HEK293 (cell line): Measurements from ENCODE around the gene NANOS3.

ENCODE experiments used
- CTCF ChIA-PET: fragments of 350-600 bp; formaldehyde crosslinking; extraction: SDS; loops from one replicate; lab custom pipeline; 2021; ENCODE audit warnings: antibody characterized with exemption; lab: Yijun Ruan, JAX
- POLR2A ChIA-PET: fragments of 300-600 bp; formaldehyde crosslinking; extraction: SDS; loops from one replicate; lab custom pipeline; 2020; ENCODE audit warnings: antibody characterized with exemption, inconsistent platforms; lab: Yijun Ruan, JAX
- H3K27ac ChIP-seq: fragments of 200-500 bp; sonication (Bioruptor generic); 2 replicates; pipeline ENCODE4 v1.5.1; 2014; ENCODE audit warnings: low read depth, low read length, control low read depth, inconsistent platforms; ENCODE audit errors: extremely low read depth
- H3K36me3 ChIP-seq, 2 experiments: fragments of 200-500 bp in 1 of 2; sonication (Bioruptor generic) in 1 of 2; 1 replicate in 1 of 2; 2 replicates in 1 of 2; pipeline ENCODE4 v1.5.1; 2014 to 2017; ENCODE audit warnings: inconsistent platforms in 2 of 2, low read length in 2 of 2; ENCODE audit not compliant: control insufficient read depth in 2 of 2, insufficient read depth in 1 of 2
- H3K4me1 ChIP-seq: fragments of 200-500 bp; sonication (Bioruptor generic); 2 replicates; pipeline ENCODE4 v1.5.1; 2014; ENCODE audit warnings: mild to moderate bottlenecking, low read length, inconsistent platforms; ENCODE audit not compliant: control insufficient read depth, insufficient read depth
- H3K4me3 ChIP-seq: 2 replicates; pipeline ENCODE4 v1.5.1; 2011; ENCODE audit warnings: low read depth, mild to moderate bottlenecking, control low read depth, low read length, moderate library complexity
- H3K9me3 ChIP-seq: fragments of 200-500 bp; sonication (Bioruptor generic); 2 replicates; pipeline ENCODE4 v1.5.1; 2014; ENCODE audit warnings: low read depth, low read length, inconsistent platforms; ENCODE audit not compliant: control insufficient read depth, insufficient read depth
- ATF2 ChIP-seq: fragments of 450-650 bp; formaldehyde crosslinking; IDR thresholded peaks from 2 replicates; pipeline ENCODE4 v1.5.1; 2016; ENCODE audit warnings: missing biosample characterization, missing genetic modification characterization, low read depth
- BCL11A ChIP-seq: fragments of 450-650 bp; formaldehyde crosslinking; IDR thresholded peaks from 2 replicates; pipeline ENCODE4 v1.5.1; 2016; ENCODE audit warnings: low read depth, missing biosample characterization, missing genetic modification characterization
- EGR2 ChIP-seq: fragments of 450-650 bp; formaldehyde crosslinking; IDR thresholded peaks from 2 replicates; pipeline ENCODE4 v1.5.1; 2016; ENCODE audit warnings: low read depth, missing biosample characterization, missing genetic modification characterization
- HIC1 ChIP-seq: fragments of 450-650 bp; formaldehyde crosslinking; IDR thresholded peaks from 2 replicates; pipeline ENCODE4 v1.5.1; 2016; ENCODE audit warnings: missing biosample characterization, missing genetic modification characterization
- KLF8 ChIP-seq: fragments of 450-650 bp; formaldehyde crosslinking; IDR thresholded peaks from 2 replicates; pipeline ENCODE4 v1.5.1; 2016; ENCODE audit warnings: missing biosample characterization, missing genetic modification characterization
- REPIN1 ChIP-seq: fragments of 450-650 bp; formaldehyde crosslinking; IDR thresholded peaks from 2 replicates; pipeline ENCODE4 v1.5.1; 2017; ENCODE audit warnings: missing biosample characterization, missing genetic modification characterization, low read depth
- SCRT2 ChIP-seq: fragments of 450-650 bp; formaldehyde crosslinking; IDR thresholded peaks from 2 replicates; pipeline ENCODE4 v1.5.1; 2016; ENCODE audit warnings: missing biosample characterization, missing genetic modification characterization
- YY1 ChIP-seq: fragments of 450-650 bp; formaldehyde crosslinking; IDR thresholded peaks from 2 replicates; pipeline ENCODE4 v1.5.1; 2018; ENCODE audit warnings: missing biosample characterization, missing genetic modification characterization
- ZBTB8A ChIP-seq: fragments of 450-650 bp; formaldehyde crosslinking; IDR thresholded peaks from 2 replicates; pipeline ENCODE4 v1.5.1; 2016; ENCODE audit warnings: missing biosample characterization, missing genetic modification characterization
- ZFHX2 ChIP-seq: fragments of 450-650 bp; formaldehyde crosslinking; conservative IDR thresholded peaks from 2 replicates; pipeline ENCODE4 v1.5.1; 2016; ENCODE audit warnings: missing biosample characterization, missing genetic modification characterization
- ZFP3 ChIP-seq: fragments of 450-650 bp; formaldehyde crosslinking; IDR thresholded peaks from 2 replicates; pipeline ENCODE4 v1.5.1; 2016; ENCODE audit warnings: low read depth, missing biosample characterization, missing genetic modification characterization
- ZFP41 ChIP-seq: fragments of 450-650 bp; formaldehyde crosslinking; IDR thresholded peaks from 2 replicates; pipeline ENCODE4 v1.5.1; 2016; ENCODE audit warnings: missing biosample characterization, missing genetic modification characterization, borderline replicate concordance
- ZNF362 ChIP-seq: fragments of 450-650 bp; formaldehyde crosslinking; IDR thresholded peaks from 2 replicates; pipeline ENCODE4 v1.5.1; 2016; ENCODE audit warnings: missing biosample characterization, missing genetic modification characterization
- ZNF404 ChIP-seq: fragments of 450-650 bp; formaldehyde crosslinking; IDR thresholded peaks from 2 replicates; pipeline ENCODE4 v1.5.1; 2017; ENCODE audit warnings: missing biosample characterization, missing genetic modification characterization
- ZNF449 ChIP-seq: fragments of 450-650 bp; formaldehyde crosslinking; IDR thresholded peaks from 2 replicates; pipeline ENCODE4 v1.5.1; 2017; ENCODE audit warnings: missing biosample characterization, mild to moderate bottlenecking, missing genetic modification characterization, moderate library complexity
- ZNF548 ChIP-seq: fragments of 450-650 bp; formaldehyde crosslinking; IDR thresholded peaks from 2 replicates; pipeline ENCODE4 v1.5.1; 2016; ENCODE audit warnings: missing biosample characterization, missing genetic modification characterization
- ZNF692 ChIP-seq: fragments of 450-650 bp; formaldehyde crosslinking; IDR thresholded peaks from 2 replicates; pipeline ENCODE4 v1.5.1; 2016; ENCODE audit warnings: missing biosample characterization, missing genetic modification characterization
- ZNF701 ChIP-seq: fragments of 450-650 bp; formaldehyde crosslinking; IDR thresholded peaks from 2 replicates; pipeline ENCODE4 v1.5.1; 2016; ENCODE audit warnings: missing biosample characterization, missing genetic modification characterization
- ZNF791 ChIP-seq: fragments of 450-650 bp; formaldehyde crosslinking; IDR thresholded peaks from 2 replicates; pipeline ENCODE4 v1.5.1; 2016; ENCODE audit warnings: missing biosample characterization, missing genetic modification characterization
- ZNF837 ChIP-seq: fragments of 450-650 bp; formaldehyde crosslinking; IDR thresholded peaks from 2 replicates; pipeline ENCODE4 v1.5.1; 2016; ENCODE audit warnings: missing biosample characterization, missing genetic modification characterization
- ZSCAN16 ChIP-seq: fragments of 450-650 bp; formaldehyde crosslinking; IDR thresholded peaks from 2 replicates; pipeline ENCODE4 v1.5.1; 2016; ENCODE audit warnings: missing biosample characterization, missing genetic modification characterization

NANOS3 gene

GRCh38 chr19:13841086-13841961 is 35.6 kb upstream of the NANOS3 start:
- Histone ChIP-seq H3K4me1 (peaks cover 15% of the 10 kb centered on the region), H3K9me3 (no peaks in the 10 kb centered on the region), H3K4me3 (peak overlapping the region; percentile 78)
- CTCF ChIA-PET = interaction anchor here (0.6 to 1.4 kb wide), 5 partner anchors 10 to 784 kb away, joined by 3 to 6 read pairs (median 4); no protein-coding TSS in a partner anchor
- POLR2A ChIA-PET = interaction anchor here (0.6 to 3.0 kb wide), 4 partner anchors 11 to 100 kb away, joined by 3 to 21 read pairs (median 4); no protein-coding TSS in a partner anchor
- TF ChIP-seq ZSCAN16 = no peak
- 0 out of 2 replicates have a peak, but pooled peaks have one; percentile 43 for TF ChIP-seq HIC1
- no peak for TF ChIP-seq ZNF701
- TF ChIP-seq ZNF449 (tag by site-specific recombination) = peak; percentile 71
- TF ChIP-seq KLF8 (tag by site-specific recombination) = 0 out of 2 replicates have a peak, but pooled peaks have one; percentile 40
- peak; percentile 55; the same call in 1 of the 2 replicates for TF ChIP-seq SCRT2 (tag by site-specific recombination)
- TF ChIP-seq, all 188 proteins: peak for 4
- Histone ChIP-seq H3K36me3 (peaks cover 0 to 4% of the 10 kb centered on the region in 2 experiments; a peak in 1 of 3 replicates), H3K27ac (no peak overlapping the region)

GRCh38 chr19:13841962-13842290 is 35.0 kb upstream of the NANOS3 start:
- CTCF ChIA-PET = interaction anchor here (0.6 to 1.4 kb wide), 2 partner anchors 20 to 784 kb away, joined by 5 to 6 read pairs; no protein-coding TSS in a partner anchor
- H3K4me1 ChIP-seq = peaks cover 21% of the 10 kb centered on the region
- POLR2A ChIA-PET = interaction anchor here (0.6 to 3.0 kb wide), 4 partner anchors 10 to 99 kb away, joined by 3 to 21 read pairs (median 4); no protein-coding TSS in a partner anchor
- H3K4me3 ChIP-seq = peak overlapping the region; percentile 78
- H3K36me3 ChIP-seq = no peaks in the 10 kb centered on the region
- TF ChIP-seq ZNF548 = no peak
- TF ChIP-seq BCL11A (tag by site-specific recombination) = no peak
- TF ChIP-seq EGR2 (tag by site-specific recombination) = no peak
- TF ChIP-seq ATF2 (tag by site-specific recombination) = no peak
- no peak for TF ChIP-seq ZFP3 (tag by site-specific recombination)
- TF ChIP-seq YY1 (tag by site-specific recombination) = no peak
- TF ChIP-seq REPIN1 (tag by site-specific recombination) = no peak
- TF ChIP-seq ZNF837 (tag by site-specific recombination) = no peak
- TF ChIP-seq KLF8 (tag by site-specific recombination) = no peak
- TF ChIP-seq ZFP41 (tag by site-specific recombination) = no peak
- no peak for TF ChIP-seq ZNF692 (tag by site-specific recombination)
- TF ChIP-seq ZBTB8A (tag by site-specific recombination) = no peak
- TF ChIP-seq ZNF404 = no peak
- TF ChIP-seq ZFHX2 (tag by site-specific recombination) = no peak
- no peak for TF ChIP-seq ZNF791 (tag by site-specific recombination)
- no peak for TF ChIP-seq ZNF362 (tag by site-specific recombination)
- no peak overlapping the region; the same call in 1 of the 2 replicates for H3K27ac ChIP-seq
- H3K9me3 ChIP-seq = no peaks in the 10 kb centered on the region
